Osteoblast (primary cell): ENCODE data around the gene EVA1B. TPM values are rescaled to one million over a fixed set of nuclear protein-coding genes. Genes with fewer than 3 reads are reported as not detected.

ENCODE experiments used
- DNase-seq: peaks from one replicate; pipeline ENCODE4 v3.0.0; 2011; ENCODE audit warnings: low spot score, mixed read lengths; ENCODE audit not compliant: insufficient read length; ENCODE audit errors: missing footprints
- H2AFZ ChIP-seq: 2 replicates; pipeline ENCODE4 v1.6.0; 2011; ENCODE audit warnings: mild to moderate bottlenecking, low read length
- H3K27ac ChIP-seq: 2 replicates; pipeline ENCODE4 v1.5.1; 2011; ENCODE audit warnings: mild to moderate bottlenecking, low read depth, low read length, moderate library complexity
- H3K27me3 ChIP-seq: 2 replicates; pipeline ENCODE4 v1.6.0; 2012; ENCODE audit warnings: mild to moderate bottlenecking, control low read depth, inconsistent platforms, low read length, moderate library complexity; ENCODE audit not compliant: insufficient read depth
- H3K36me3 ChIP-seq: 2 replicates; pipeline ENCODE4 v1.5.1; 2011; ENCODE audit warnings: mild to moderate bottlenecking, low read length, control low read depth, moderate library complexity; ENCODE audit not compliant: insufficient read depth
- H3K4me1 ChIP-seq: 2 replicates; pipeline ENCODE4 v1.5.1; 2011; ENCODE audit warnings: mild to moderate bottlenecking, low read length, control low read depth, moderate library complexity; ENCODE audit not compliant: insufficient read depth
- H3K4me2 ChIP-seq: 2 replicates; pipeline ENCODE4 v1.6.0; 2011; ENCODE audit warnings: mild to moderate bottlenecking, low read length; ENCODE audit not compliant: insufficient read depth
- H3K4me3 ChIP-seq: fragments of 200-600 bp; sonication (generic); 3 replicates; pipeline ENCODE4 v1.5.1; 2012; ENCODE audit warnings: mild to moderate bottlenecking, low read length, inconsistent platforms; ENCODE audit not compliant: insufficient read depth
- H3K79me2 ChIP-seq: 2 replicates; pipeline ENCODE4 v1.6.0; 2012; ENCODE audit warnings: mild to moderate bottlenecking, low read length, control low read depth, inconsistent platforms; ENCODE audit not compliant: insufficient read depth
- H3K9me3 ChIP-seq: 2 replicates; pipeline ENCODE4 v1.5.1; 2011; ENCODE audit warnings: low read depth, low read length, control low read depth
- H4K20me1 ChIP-seq: 2 replicates; pipeline ENCODE4 v1.6.0; 2012; ENCODE audit warnings: mild to moderate bottlenecking, low read length, control low read depth; ENCODE audit not compliant: insufficient read depth
- CTCF ChIP-seq: IDR thresholded peaks from 2 replicates; pipeline ENCODE4 v1.5.1; 2011; ENCODE audit warnings: mild to moderate bottlenecking, low read depth, low read length, moderate library complexity; ENCODE audit errors: extremely low read depth
- total RNA-seq: library from RNA; depleted of rRNA; stranded (reverse); fragments of >200 nt; gene quantifications from 2 replicates; pipeline ENCODE4 v1.2.3, GENCODE V29; 2012

Gene EVA1B
- total RNA-seq, 1 donor, result 135 TPM

- H3K4me1 ChIP-seq, result peaks cover 16% of the 10 kb centered on the region
- peaks cover 10% of the 10 kb centered on the region for H3K79me2 ChIP-seq
- no peak overlapping the region for H2AFZ ChIP-seq
- H3K4me3 ChIP-seq, result no peak overlapping the region
- TF ChIP-seq CTCF, result no peak
- H3K4me2 ChIP-seq, result no peak overlapping the region
- H3K27ac ChIP-seq, result no peak overlapping the region
- H3K27me3 ChIP-seq, result no peaks in the 10 kb centered on the region
- peaks cover 12% of the 10 kb centered on the region for H3K36me3 ChIP-seq
- peaks cover 8% of the 10 kb centered on the region for H4K20me1 ChIP-seq
- no peaks in the 10 kb centered on the region for H3K9me3 ChIP-seq
- no peak for DNase-seq
Measured at GRCh38 chr1:36320291-36320761, 3.1 kb downstream of the EVA1B start.

GRCh38 chr1:36309397-36309796 lies 14.0 kb downstream of the EVA1B start:
- H3K4me2 ChIP-seq, result no peak overlapping the region
- DNase-seq, result no peak
- H4K20me1 ChIP-seq, result no peaks in the 10 kb centered on the region
- no peaks in the 10 kb centered on the region for H3K9me3 ChIP-seq
- TF ChIP-seq CTCF, result no peak
- H3K27ac ChIP-seq, result no peak overlapping the region
- no peaks in the 10 kb centered on the region for H3K79me2 ChIP-seq
- no peaks in the 10 kb centered on the region for H3K27me3 ChIP-seq
- H3K4me3 ChIP-seq, result no peak overlapping the region
- H3K36me3 ChIP-seq, result peaks cover 10% of the 10 kb centered on the region
- H2AFZ ChIP-seq, result no peak overlapping the region
- peaks cover 8% of the 10 kb centered on the region for H3K4me1 ChIP-seq

- Histone ChIP-seq H4K20me1 (peaks cover 7% of the 10 kb centered on the region), H3K4me1 (peaks cover 8% of the 10 kb centered on the region), H3K27me3 (no peaks in the 10 kb centered on the region), H3K79me2 (no peaks in the 10 kb centered on the region), H3K9me3 (no peaks in the 10 kb centered on the region), H3K36me3 (peaks cover 26% of the 10 kb centered on the region), H2AFZ (no peak overlapping the region), H3K4me3 (peak overlapping the region; percentile 82), H3K27ac (no peak overlapping the region), H3K4me2 (peak overlapping the region; percentile 98)
- TF ChIP-seq CTCF, result no peak
- no peak for DNase-seq
Measured at GRCh38 chr1:36307601-36308330, 15.7 kb downstream of the EVA1B start.

- Histone ChIP-seq H3K4me2 (peak overlapping the region; percentile 98), H4K20me1 (peaks cover 13% of the 10 kb centered on the region), H3K9me3 (no peaks in the 10 kb centered on the region), H2AFZ (peak overlapping the region; percentile 82), H3K79me2 (no peaks in the 10 kb centered on the region), H3K4me1 (peaks cover 8% of the 10 kb centered on the region), H3K36me3 (peaks cover 33% of the 10 kb centered on the region), H3K27me3 (no peaks in the 10 kb centered on the region), H3K27ac (peak overlapping the region; percentile 51), H3K4me3 (peak overlapping the region; percentile 82)
- no peak for TF ChIP-seq CTCF
- DNase-seq, result peak; percentile 99
Measured at GRCh38 chr1:36306902-36307456, 16.5 kb downstream of the EVA1B start.
